Mucosa of gallbladder (tissue), 1 donor: Measurements from ENCODE around the gene CYP4V2. TPM values are rescaled to one million over a fixed set of nuclear protein-coding genes. Genes with fewer than 3 reads are reported as not detected.

Experiments used
- DNase-seq: peaks from one replicate; pipeline ENCODE4 v3.0.0-alpha.2; 2020; ENCODE audit warnings: low spot score
- total RNA-seq: library from RNA; stranded (reverse); gene quantifications from one replicate; pipeline ENCODE4 v1.2.1, GENCODE V29; 2021
- donor health status: DM: no; HTN: no; CAD: no.

The CYP4V2 gene
- total RNA-seq: 96.4 TPM

DNA sequence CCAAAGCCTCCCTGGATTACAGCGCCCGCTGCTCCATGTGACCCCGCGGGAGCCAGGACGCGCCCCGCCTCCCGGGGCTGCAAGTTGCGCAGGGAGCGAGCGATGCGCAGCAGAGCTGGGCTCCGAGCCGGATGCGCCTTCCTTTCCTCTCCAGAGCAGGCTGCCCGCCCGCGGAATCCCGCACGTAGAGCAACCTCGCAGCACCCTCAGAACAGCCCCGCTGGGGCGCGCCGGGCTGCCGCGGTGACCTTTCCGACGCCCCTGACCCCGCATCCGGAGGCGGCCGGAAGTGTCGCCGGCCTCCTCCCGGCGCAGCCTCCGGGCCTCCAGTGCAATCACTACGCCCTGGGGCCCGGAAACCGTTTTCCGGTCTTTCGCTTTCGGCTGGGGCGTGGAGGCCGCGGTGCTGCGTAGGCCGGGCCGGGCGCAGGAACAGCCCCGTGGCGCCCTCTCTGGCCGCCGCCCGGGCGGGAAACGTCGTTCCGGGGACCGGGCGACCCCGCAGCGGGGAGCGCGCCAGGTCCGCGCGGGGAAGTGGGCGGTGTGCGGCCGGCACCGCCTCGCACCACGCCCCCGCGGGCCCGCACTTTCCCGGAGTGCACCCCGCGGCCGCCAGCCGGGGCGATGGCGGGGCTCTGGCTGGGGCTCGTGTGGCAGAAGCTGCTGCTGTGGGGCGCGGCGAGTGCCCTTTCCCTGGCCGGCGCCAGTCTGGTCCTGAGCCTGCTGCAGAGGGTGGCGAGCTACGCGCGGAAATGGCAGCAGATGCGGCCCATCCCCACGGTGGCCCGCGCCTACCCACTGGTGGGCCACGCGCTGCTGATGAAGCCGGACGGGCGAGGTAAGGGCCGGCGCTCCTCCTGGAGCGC is at the start of gene CYP4V2:
Gene CYP4V2, plus strand, starts transcription at position 368 of the 866 bp plus-strand sequence. Its CDS starts 257 bp downstream, at position 625.
- DNase-seq: peak; percentile 80

GRCh38 chr4:186144198-186144945 is 47.0 kb upstream of the CYP4V2 start:
- peak; percentile 31 for DNase-seq

DNA sequence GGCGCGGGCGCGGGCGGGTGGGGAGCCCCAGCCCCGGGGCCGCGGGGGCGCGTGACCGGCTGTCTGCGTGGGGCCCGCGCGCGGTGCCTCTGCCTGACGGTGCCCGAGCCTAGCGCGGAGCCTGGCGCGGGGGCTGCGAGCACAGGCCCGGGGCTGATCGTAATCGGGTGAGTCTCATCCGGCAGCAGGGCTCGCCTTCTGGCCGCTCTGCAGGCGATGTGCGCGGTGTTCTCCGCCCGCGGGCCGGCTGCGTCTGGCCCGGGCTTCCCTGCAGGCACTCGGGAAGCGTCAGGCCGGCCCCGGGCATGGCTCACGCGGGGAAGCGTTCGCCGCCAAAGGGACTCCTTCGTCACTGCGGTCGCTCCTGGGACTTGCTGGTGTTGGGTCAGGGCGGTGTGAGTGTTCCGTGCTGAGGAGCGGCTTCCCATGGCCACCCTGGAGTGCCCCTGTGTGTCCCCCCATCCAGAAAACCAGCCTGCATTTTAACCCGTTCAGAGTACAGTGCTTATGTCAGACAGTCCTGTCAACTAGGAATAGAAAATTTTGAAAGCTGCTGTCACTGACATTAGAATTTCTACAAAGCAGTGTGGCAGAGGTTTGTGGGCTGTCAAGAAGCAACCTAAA is 46.3 kb upstream of the CYP4V2 start:
- DNase-seq: peak; percentile 55

DNA sequence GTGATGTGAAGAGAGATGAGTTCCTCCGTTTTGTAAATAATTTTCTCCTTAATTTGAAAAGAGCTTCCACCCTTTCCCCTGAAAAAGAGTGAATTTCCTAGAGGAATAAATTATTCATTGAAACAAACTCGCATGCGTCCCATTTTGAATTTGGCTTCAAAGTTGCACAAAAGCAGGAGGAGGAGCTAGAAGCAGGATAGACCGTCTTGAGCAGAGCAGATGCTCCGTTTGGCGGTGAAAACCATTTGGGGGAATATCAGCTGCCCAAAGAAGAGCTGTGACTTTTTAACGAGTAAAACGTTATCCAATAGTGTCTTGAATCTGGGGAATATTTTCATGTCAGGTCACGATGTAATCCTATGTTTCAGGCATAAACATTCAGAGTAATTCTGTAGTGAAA is 44.9 kb upstream of the CYP4V2 start:
- no peak for DNase-seq

- DNase-seq: no peak
These were observed 42.9 kb upstream of the CYP4V2 start for GRCh38 chr4:186148336-186148975.

DNA sequence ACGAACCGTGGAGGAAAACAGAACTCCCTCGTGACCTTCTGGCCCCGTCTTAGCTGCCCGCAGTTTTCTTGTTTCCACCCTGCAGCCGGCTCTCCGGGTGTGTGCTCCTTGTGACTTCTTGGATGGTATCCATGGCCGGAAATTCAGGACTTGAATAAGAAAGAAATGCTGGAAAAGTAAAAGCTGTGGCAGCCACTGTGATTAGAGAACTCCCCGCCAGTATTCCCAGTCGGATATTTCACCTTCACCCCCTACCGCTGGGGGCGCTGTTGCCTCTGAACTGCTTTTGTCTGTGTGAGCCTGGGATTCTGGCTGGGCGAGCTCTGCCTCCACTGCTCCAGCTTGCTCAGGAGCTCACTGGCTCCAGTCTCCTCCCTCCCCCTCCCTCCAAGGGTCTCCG is 41.5 kb upstream of the CYP4V2 start:
- peak; percentile 82 for DNase-seq

GRCh38 chr4:186150926-186151325 is 40.4 kb upstream of the CYP4V2 start:
- DNase-seq: no peak

- no peak for DNase-seq
These were observed 39.9 kb upstream of the CYP4V2 start for GRCh38 chr4:186151499-186151898.

DNA sequence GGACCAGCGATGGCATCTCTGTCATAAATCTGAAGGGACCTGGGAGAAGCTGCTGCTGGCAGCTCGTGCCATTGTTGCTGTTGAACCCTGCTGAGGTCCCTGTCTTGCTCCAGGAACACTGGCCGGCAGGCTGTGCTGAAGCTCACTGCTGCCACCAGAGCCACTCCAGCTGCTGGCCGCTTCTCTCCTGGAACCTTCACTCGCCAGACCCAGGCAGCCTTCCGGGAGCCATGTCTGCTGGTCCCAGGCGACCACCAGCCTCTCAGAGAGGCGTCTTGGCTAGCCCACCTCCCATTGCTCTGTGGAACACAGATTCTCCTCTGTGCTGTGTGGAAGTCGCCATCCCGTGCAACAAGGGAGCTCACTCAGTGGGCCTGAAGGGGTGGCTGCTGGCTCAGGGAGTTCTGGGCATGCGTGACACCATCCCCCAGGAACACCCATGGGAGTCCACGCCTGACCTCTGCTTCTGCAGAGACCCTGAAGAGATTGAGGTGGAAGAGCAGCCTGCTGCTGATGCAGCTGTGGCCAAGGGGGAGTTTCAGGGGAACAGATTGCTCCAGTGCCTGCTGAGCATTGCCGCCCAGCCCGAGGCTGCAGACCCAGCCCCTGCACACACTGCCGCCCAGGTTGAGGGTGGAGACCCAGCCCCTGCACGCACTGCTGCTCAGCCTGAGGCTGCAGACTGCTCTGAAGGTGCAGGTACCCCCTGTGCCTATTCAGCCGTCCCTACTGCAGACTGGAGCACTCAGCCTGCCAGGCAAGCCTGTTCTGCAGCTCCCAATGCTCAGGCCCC is 33.1 kb upstream of the CYP4V2 start:
- DNase-seq: no peak

DNA sequence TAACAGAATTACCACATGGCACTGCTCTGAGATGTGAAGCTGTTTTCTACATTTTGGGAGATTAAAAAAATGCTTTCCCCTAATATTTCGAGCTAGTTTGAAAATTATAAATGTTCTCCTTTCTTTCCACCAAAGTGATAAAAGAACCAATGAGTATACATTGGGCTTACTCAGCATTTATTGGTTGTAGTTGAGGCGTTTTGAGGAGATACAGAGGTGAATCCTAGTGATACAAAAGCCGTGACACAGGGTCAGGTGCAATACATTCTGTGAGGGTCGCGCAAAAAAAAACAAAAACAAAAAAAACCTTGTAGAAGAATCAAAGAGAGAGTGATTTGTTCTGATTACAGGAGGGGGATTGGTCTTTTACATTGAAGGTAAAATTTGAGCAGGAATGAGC is 32.4 kb upstream of the CYP4V2 start:
- no peak for DNase-seq

- no peak for DNase-seq
These were observed 31.8 kb upstream of the CYP4V2 start for GRCh38 chr4:186159613-186160012.

GRCh38 chr4:186161138-186161537 is 30.2 kb upstream of the CYP4V2 start:
- DNase-seq: no peak

DNA sequence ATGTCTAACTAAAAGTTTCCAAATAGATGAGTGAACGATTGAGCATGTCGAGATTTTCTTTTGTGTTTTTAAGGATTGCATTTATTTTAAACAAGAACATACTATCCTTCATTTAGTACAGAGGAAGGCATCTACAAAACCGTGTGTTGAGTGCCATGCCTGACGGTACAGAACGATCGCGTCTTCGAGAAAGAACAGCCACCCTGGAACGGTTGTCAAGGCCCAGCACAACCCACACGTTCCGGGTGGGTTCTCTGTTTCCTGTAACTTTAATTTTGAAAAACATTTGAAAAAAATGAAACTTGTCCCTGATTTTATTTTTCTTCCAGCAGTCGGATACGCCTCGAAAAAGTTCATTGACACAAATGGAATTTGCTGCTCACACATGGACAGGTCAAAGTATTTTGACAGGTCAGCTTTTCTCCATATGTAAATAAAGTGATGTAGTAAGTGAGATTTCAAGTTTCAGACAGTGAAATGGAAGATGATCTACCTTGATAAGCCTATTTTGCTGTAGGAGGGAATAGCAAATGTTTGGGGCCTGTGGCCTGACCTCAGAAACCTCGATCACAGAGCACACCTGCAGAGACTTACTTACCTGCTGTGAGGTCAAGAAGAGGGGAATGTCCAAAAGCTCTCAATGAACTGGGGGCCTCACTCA is 24.4 kb upstream of the CYP4V2 start:
- DNase-seq: no peak

DNA sequence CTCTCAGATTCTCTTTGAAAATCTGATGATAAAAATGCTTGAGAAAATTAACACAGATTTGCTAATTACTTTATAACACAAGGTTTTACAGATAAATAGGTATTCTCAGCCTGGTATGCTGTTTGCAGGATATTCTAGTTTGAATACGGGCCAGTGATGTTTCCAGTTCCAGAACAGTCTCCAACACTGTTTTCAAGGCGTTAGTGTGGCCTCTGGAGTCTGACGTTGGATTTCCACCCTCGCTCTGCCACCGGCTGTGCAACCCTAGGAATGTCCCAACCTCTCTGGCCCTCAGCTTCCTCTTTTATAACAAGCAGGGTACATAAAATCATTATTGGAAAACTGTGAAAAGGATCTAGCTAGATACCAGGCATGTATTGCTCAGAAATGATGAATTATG is 23.8 kb upstream of the CYP4V2 start:
- DNase-seq: no peak

DNA sequence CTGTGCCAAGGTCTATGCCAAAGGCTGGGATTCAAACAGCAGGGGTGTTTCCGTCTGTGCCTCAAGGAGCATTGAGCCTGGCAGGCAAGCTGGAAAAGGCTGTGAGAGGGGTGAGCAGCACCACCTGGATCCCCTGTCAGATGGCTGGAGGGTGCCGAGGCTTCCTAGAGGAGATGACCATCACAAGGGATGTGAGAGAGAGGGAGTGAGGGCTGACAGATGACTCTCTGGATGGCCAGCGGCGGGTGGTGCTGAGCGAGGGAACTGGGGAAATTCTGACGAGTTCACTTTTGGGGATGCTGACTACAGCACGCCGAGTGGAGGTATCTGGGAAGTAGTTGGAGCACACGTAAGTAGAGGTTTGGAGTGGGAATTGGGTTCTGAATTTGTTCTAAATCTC is 22.6 kb upstream of the CYP4V2 start:
- DNase-seq: no peak

DNA sequence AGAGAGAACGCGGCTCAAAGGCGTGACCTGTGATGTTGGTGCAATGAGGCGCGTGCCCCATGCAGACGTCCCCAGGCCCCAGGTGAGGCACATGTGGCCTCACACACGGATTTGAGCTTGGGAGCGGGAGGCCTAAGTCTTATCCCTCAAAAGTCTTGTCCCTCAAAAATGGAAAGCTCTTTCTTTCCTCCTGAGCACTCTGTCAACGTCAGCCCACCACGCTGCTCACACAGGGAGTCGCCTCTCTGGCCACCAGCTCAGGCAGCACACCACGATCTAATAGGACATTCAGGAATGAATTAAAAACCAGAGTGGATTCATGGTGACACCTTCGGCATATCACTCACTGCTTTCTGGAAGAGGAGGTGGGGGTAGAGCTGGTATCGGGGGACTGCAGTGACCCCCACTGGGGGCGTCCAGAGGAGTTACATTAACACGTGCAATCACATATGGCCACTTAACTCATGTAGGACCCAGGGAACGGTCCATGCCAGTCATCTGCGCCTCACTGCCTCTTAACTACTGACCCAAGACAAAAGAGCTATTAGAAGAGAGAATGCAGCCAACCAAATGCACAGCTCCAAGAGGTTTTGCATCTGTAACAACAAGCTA is 21.9 kb upstream of the CYP4V2 start:
- DNase-seq: no peak

DNA sequence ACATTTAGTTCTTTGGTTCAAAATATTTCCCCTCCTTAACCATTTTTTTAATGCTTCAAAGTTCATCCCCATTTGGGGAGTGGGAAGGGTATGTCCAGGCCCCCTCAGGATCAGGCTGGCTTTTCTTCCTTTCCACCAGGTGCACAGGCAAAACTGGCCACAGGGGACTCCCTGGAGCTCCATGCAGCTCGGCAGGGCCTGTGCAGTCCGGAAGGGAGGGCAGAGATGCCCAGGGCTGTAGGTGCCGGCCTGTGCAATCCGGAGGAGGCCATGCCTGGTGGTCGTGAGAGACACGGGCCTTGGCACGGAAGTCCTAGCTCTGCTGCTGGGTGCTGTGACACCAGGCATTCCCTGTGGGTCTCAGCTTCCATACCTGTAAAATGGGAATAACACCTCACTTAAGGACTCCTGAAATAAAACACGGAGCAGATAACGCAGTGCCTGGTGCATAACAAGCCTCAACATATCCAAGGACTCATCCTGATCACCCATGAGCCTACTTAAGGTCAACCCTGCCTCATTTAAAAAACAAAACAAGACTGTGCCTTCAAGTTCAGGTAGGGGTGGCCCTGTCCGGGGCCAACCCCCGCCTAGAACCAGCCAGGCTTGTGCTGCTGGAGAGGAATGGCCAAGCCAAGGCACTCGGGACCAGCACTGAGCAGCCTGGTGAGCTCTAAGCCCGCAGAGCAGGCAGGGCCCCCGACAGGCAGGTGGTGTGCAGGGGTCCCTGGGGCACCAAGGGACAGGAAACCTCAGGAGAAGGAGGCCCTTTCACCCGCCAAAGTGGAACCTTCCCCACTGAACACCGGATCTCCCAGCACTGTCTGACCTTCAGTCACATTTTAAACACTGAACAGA is 21.2 kb upstream of the CYP4V2 start:
- no peak for DNase-seq

- no peak for DNase-seq
These were observed 20.4 kb upstream of the CYP4V2 start for GRCh38 chr4:186170966-186171365.

GRCh38 chr4:186172546-186172945 is 18.8 kb upstream of the CYP4V2 start:
- no peak for DNase-seq
